ENCODE results near the gene TPX2.

TPX2 gene

DNA sequence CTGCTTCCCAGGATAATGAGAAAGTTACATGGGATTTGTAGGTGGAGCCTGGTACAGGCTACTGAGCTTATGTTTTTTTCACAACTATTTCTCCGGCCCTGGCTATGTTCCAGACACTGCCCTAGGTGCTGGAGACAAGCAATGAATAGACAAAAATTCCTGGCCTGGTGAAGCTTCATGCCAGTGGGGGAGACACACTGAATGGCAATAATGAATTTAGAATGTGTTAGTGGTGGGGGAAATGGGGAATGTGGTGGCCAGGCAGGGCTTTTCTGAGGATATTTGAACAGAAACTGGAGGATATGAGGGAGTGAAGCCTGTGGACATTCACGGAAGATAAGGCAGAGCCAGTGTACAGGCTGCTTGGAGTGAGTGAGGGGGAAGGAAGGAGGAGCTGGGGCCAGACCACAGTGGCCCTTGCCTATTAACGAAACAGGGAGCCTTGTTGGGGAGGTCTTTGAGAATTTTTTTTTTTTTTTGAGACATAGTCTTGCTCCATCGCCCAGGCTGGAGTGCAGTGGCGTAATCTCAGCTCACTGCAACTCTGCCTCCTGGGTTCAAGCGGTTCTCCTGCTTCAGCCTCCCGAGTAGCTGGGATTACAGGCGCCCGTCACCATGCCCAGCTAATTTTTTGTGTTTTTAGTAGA lies 99.7 kb downstream of the TPX2 start:
- no peaks in the 10 kb centered on the region for H3K36me3 ChIP-seq (ENCODE audit: control insufficient read depth in 1 of 2, insufficient read depth in 2 of 2, low read depth in 1 of 2, low read length in 2 of 2)
- no peak overlapping the region for H3K27ac ChIP-seq (ENCODE audit: low read length, poor library complexity, severe bottlenecking)
- no peak overlapping the region for H4K8ac ChIP-seq (ENCODE audit: low read length)
- H3K4ac ChIP-seq (ENCODE audit: low read depth in 1 of 2, low read length in 2 of 2) = no peak overlapping the region
- H3K79me1 ChIP-seq (replicated peaks; ENCODE audit: low read length, poor library complexity, severe bottlenecking) = no peaks in the 10 kb centered on the region
- no peak overlapping the region for H4K91ac ChIP-seq (ENCODE audit: low read length)
- WGBS = 95% methylated on average over 9 of the region's 9 CpGs
- peaks cover 0 to 57% of the 10 kb centered on the region in 2 experiments for H3K27me3 ChIP-seq (ENCODE audit: control insufficient read depth in 1 of 2, insufficient read depth in 1 of 2, low read length in 2 of 2)
- H3K4me1 ChIP-seq (ENCODE audit: control insufficient read depth, insufficient read depth, low read depth, low read length) = peaks cover 81% of the 10 kb centered on the region
- no peak overlapping the region for H3K4me2 ChIP-seq (ENCODE audit: low read length, poor library complexity, severe bottlenecking)
- no peak overlapping the region for H3K4me3 ChIP-seq (ENCODE audit: insufficient read depth in 1 of 2, low read depth in 1 of 2, low read length in 2 of 2)
- H2BK5ac ChIP-seq (ENCODE audit: low read depth, low read length, poor library complexity, severe bottlenecking) = no peak overlapping the region
- no peak overlapping the region for H3K9ac ChIP-seq (ENCODE audit: low read length)
- H2BK15ac ChIP-seq (ENCODE audit: low read depth, poor library complexity, severe bottlenecking) = no peak overlapping the region
- H2BK120ac ChIP-seq (ENCODE audit: low read depth, low read length) = no peak overlapping the region
- no peak overlapping the region for H3K18ac ChIP-seq (ENCODE audit: low read depth in 1 of 2, low read length in 2 of 2)
- H2BK12ac ChIP-seq (ENCODE audit: low read length in 2 of 2) = no peak overlapping the region
- H2AFZ ChIP-seq (ENCODE audit: low read depth, low read length) = no peak overlapping the region
- H3K14ac ChIP-seq (ENCODE audit: low read length in 2 of 2) = no peak overlapping the region
- no peaks in the 10 kb centered on the region for H3K9me3 ChIP-seq (ENCODE audit: control insufficient read depth, low read length)
- no peak overlapping the region for H2AK5ac ChIP-seq (ENCODE audit: low read length, severe bottlenecking)
- H3K23ac ChIP-seq (ENCODE audit: low read length in 2 of 2) = no peak overlapping the region
- DNase-seq = no peak

DNA sequence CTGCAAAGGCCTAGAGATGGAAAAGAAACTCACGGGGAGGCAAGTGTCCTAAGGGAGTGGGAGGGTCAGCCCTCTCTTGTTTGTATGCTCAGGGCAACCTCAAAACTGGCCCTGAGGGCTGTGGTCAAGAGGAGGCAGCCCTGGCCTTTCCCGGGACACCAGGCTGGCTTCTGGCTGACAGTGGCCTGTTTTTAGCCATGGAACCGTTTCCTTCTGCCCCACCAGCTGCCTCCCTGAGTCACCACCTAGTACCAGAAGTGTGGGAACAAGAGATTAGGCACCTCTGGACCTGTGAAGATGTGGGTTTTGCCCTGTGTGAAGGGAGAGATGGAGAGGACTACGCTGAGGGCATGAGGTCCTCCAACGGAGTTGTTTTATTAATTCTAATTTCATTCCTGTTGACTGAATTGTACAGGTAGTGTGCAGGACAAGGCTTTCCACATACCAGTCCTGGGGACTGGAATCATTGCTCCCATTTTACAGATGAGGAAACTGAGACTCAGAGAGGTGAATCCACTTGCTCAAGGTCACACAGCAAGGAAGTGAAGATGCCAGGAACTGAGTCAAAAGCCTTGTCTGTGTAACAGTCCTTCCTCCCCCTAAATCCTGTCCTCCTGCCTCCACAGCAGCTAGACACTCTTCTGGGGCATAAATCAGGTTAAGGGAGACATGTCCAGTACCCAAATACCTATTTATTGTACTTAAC lies 100.8 kb downstream of the TPX2 start:
- no peak overlapping the region for H3K9ac ChIP-seq (ENCODE audit: low read length)
- no peak overlapping the region for H4K91ac ChIP-seq (ENCODE audit: low read length)
- peaks cover 0 to 57% of the 10 kb centered on the region in 2 experiments for H3K27me3 ChIP-seq (ENCODE audit: control insufficient read depth in 1 of 2, insufficient read depth in 1 of 2, low read length in 2 of 2)
- H3K9me3 ChIP-seq (ENCODE audit: control insufficient read depth, low read length) = no peaks in the 10 kb centered on the region
- H2BK15ac ChIP-seq (ENCODE audit: low read depth, poor library complexity, severe bottlenecking) = no peak overlapping the region
- H2BK120ac ChIP-seq (ENCODE audit: low read depth, low read length) = no peak overlapping the region
- H2BK12ac ChIP-seq (ENCODE audit: low read length in 2 of 2) = no peak overlapping the region
- H3K14ac ChIP-seq (ENCODE audit: low read length in 2 of 2) = no peak overlapping the region
- WGBS = 65% methylated on average over 5 of the region's 5 CpGs
- H2BK5ac ChIP-seq (ENCODE audit: low read depth, low read length, poor library complexity, severe bottlenecking) = no peak overlapping the region
- peak overlapping the region; percentile 45 for H2AK5ac ChIP-seq (ENCODE audit: low read length, severe bottlenecking)
- no peak overlapping the region for H2AFZ ChIP-seq (ENCODE audit: low read depth, low read length)
- no peak overlapping the region for H4K8ac ChIP-seq (ENCODE audit: low read length)
- DNase-seq = peak; percentile 55
- H3K36me3 ChIP-seq (ENCODE audit: control insufficient read depth in 1 of 2, insufficient read depth in 2 of 2, low read depth in 1 of 2, low read length in 2 of 2) = no peaks in the 10 kb centered on the region
- H3K23ac ChIP-seq (ENCODE audit: low read length in 2 of 2) = no peak overlapping the region
- no peak overlapping the region for H3K4me3 ChIP-seq (ENCODE audit: insufficient read depth in 1 of 2, low read depth in 1 of 2, low read length in 2 of 2)
- no peak overlapping the region for H3K4ac ChIP-seq (ENCODE audit: low read depth in 1 of 2, low read length in 2 of 2)
- no peaks in the 10 kb centered on the region for H3K79me1 ChIP-seq (replicated peaks; ENCODE audit: low read length, poor library complexity, severe bottlenecking)
- no peak overlapping the region for H3K18ac ChIP-seq (ENCODE audit: low read depth in 1 of 2, low read length in 2 of 2)
- peaks cover 82% of the 10 kb centered on the region for H3K4me1 ChIP-seq (ENCODE audit: control insufficient read depth, insufficient read depth, low read depth, low read length)
- no peak overlapping the region for H3K4me2 ChIP-seq (ENCODE audit: low read length, poor library complexity, severe bottlenecking)
- H3K27ac ChIP-seq (ENCODE audit: low read length, poor library complexity, severe bottlenecking) = no peak overlapping the region

DNA sequence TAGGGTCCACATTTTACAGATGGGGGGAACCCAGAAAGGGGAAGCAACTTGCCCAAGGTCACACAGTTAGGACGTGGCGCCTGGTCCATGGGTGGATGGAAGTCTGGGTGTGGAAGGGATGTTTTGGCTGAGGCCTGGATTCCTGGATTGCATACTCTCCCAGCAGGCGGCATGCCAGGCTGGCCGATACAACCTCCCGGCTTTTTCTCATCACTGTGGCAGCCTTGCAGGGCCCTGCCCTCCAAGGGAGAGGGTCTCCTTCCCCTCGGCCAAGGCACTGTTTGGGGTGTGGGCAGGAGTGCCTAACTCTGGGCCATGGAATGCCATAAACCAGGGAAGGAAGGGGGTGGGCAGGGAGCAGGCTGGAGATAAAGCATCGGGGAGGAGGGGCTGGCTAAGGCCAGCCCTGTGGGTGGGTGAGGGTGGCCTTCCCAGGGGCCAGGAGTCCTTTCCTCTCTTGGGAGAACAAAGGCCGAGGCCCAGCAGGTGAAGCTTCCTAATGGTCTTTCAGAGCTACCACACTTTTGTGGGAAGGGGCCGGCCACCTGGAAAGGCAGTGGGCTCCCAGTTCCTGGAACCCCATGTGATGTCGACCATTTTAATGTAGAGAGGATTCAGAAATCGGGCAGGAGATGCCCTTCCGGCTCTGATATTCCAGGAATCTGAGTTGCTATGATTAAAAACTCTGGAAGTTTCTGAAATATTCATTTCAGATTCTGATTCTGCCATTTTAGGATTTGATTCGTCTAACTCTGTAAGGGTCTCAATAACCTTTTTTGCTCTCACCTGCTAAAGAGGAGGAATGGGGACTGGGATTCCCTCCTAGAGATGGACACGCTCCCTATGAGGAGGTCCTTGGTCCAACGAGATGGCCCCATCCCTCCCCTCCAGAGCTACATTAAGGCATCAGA lies 102.1 kb downstream of the TPX2 start:
- Histone ChIP-seq H3K27me3 (ENCODE audit: control insufficient read depth in 1 of 2, insufficient read depth in 1 of 2, low read length in 2 of 2) (peaks cover 0 to 57% of the 10 kb centered on the region in 2 experiments), H4K91ac (ENCODE audit: low read length) (no peak overlapping the region), H3K79me1 (replicated peaks; ENCODE audit: low read length, poor library complexity, severe bottlenecking) (no peaks in the 10 kb centered on the region), H2BK5ac (ENCODE audit: low read depth, low read length, poor library complexity, severe bottlenecking) (peak overlapping the region; percentile 19), H3K4me2 (ENCODE audit: low read length, poor library complexity, severe bottlenecking) (no peak overlapping the region), H2AK5ac (ENCODE audit: low read length, severe bottlenecking) (peak overlapping the region; percentile 91), H4K8ac (ENCODE audit: low read length) (no peak overlapping the region), H2BK15ac (ENCODE audit: low read depth, poor library complexity, severe bottlenecking) (peak overlapping the region; percentile 30), H3K23ac (ENCODE audit: low read length in 2 of 2) (no peak overlapping the region), H3K4me3 (ENCODE audit: insufficient read depth in 1 of 2, low read depth in 1 of 2, low read length in 2 of 2) (no peak overlapping the region), H3K27ac (ENCODE audit: low read length, poor library complexity, severe bottlenecking) (peak overlapping the region; percentile 60), H3K4me1 (ENCODE audit: control insufficient read depth, insufficient read depth, low read depth, low read length) (peaks cover 81% of the 10 kb centered on the region), H3K9ac (ENCODE audit: low read length) (no peak overlapping the region), H3K36me3 (ENCODE audit: control insufficient read depth in 1 of 2, insufficient read depth in 2 of 2, low read depth in 1 of 2, low read length in 2 of 2) (peaks cover 0 to 3% of the 10 kb centered on the region in 2 experiments), H3K9me3 (ENCODE audit: control insufficient read depth, low read length) (no peaks in the 10 kb centered on the region), H3K14ac (ENCODE audit: low read length in 2 of 2) (peak overlapping the region in 1 of 2 experiments; percentile 47), H3K4ac (ENCODE audit: low read depth in 1 of 2, low read length in 2 of 2) (no peak overlapping the region), H2BK12ac (ENCODE audit: low read length in 2 of 2) (no peak overlapping the region), H2BK120ac (ENCODE audit: low read depth, low read length) (no peak overlapping the region), H2AFZ (ENCODE audit: low read depth, low read length) (no peak overlapping the region), H3K18ac (ENCODE audit: low read depth in 1 of 2, low read length in 2 of 2) (peak overlapping the region in 1 of 2 experiments; percentile 49)
- 86% methylated on average over 15 of the region's 15 CpGs for WGBS
- no peak for DNase-seq

Measured in mesenchymal stem cell (in vitro differentiated cells and primary cell).